A673 (cell line): Measurements from ENCODE around the gene TAL1.

ENCODE experiments used
- EZH2 ChIP-seq: fragments of 200-600 bp; sonication (generic); IDR thresholded peaks from 2 replicates; pipeline ENCODE4 v1.6.1; 2017; ENCODE audit warnings: borderline replicate concordance, low read depth, mild to moderate bottlenecking, mixed read lengths, antibody characterized with exemption, low read length; ENCODE audit not compliant: poor library complexity, severe bottlenecking
- TF ChIP-seq, protein P1 (sequence below): fragments of 300-800, 200-600 bp; sonication (generic); conservative IDR thresholded peaks from 2 replicates; pipeline ENCODE4 v1.5.1; 2017; ENCODE audit warnings: low read depth, mild to moderate bottlenecking, antibody characterized with exemption, low read length, moderate library complexity, mixed read lengths

DNA sequence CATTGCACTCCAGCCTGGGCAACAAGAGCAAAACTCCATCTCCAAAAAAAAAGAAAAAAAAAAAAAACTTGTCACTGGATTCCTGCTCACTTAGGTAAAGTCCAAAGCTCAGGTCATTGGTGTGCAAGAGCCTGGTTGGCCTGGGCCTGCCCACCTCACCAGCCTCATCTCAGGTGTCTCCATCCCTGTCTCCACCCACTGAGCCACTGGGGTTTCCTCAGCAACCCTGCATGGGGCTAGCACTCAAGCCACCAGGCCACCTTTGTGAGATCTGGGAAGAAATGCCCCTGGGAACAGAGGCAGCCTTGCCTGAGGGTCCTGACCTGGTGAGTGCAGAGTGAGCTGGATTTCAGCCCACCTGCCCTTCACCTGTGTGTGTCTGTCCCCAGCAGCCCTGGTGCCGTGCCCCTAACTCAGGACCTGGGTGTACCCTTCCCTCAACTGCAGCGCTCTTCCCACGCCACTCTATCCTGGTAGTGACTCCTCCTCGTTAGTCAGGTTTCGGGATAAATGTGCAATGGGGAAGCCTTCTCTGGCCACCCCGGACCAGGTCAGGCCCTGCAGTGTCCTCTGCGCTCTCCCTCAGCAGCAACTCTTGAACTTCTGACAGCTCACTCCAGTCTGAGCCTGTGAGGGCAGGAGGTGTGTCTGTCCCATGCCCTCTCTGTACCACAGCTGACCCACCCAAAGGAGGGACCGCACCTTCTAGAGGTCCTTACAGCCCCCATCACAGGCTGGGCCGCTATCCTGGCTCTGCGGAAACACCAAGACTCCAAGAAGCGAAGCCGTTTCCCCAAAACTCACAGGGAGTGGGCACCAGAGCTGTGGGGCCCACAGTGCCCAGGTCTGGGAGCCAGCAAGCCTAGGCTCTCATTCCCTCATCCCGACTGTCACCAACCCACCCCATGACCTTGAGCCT is 45.5 kb downstream of the TAL1 start:
- TF ChIP-seq, protein P1, sequence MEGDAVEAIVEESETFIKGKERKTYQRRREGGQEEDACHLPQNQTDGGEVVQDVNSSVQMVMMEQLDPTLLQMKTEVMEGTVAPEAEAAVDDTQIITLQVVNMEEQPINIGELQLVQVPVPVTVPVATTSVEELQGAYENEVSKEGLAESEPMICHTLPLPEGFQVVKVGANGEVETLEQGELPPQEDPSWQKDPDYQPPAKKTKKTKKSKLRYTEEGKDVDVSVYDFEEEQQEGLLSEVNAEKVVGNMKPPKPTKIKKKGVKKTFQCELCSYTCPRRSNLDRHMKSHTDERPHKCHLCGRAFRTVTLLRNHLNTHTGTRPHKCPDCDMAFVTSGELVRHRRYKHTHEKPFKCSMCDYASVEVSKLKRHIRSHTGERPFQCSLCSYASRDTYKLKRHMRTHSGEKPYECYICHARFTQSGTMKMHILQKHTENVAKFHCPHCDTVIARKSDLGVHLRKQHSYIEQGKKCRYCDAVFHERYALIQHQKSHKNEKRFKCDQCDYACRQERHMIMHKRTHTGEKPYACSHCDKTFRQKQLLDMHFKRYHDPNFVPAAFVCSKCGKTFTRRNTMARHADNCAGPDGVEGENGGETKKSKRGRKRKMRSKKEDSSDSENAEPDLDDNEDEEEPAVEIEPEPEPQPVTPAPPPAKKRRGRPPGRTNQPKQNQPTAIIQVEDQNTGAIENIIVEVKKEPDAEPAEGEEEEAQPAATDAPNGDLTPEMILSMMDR, result no peak
- no peak for TF ChIP-seq EZH2
